ENCODE measurements around the gene MED13L. TPM values are rescaled to one million over a fixed set of nuclear protein-coding genes. Genes with fewer than 3 reads are reported as not detected.

Gene MED13L
- total RNA-seq, 6 experiments from 2014 or later, result 29.0 to 52.0 (median 38.1) TPM

GRCh38 chr12:116313194-116313927 is 35.9 kb upstream of the MED13L start:
- DNase-seq, result no peak
- no peak for ATAC-seq

DNA sequence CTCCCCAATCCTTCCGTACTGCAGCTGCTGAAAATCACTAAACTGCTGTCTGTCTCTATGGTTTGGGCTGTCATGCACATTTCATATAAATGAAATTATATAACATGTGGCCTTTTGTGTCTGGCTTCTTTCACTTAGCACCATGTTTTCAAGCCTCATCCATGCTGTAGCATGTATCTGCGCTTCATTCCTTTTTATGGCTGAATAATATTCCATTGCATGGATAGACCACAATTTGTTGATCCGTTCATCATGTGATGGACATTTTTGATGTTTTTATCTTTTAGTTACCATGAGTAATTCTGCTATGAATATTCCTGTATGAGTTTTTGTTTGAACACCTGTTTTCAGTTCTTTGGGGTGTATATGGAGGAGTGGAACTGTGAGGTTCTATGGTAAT is 32.6 kb upstream of the MED13L start:
- WGBS (ENCODE audit: insufficient coverage, low coverage, low lambda C conversion rate, missing lambda C conversion rate), result 71% methylated on average over 3 of the region's 3 CpGs
- Histone ChIP-seq H3K27ac (no peak overlapping the region), H3K9me3 (no peaks in the 10 kb centered on the region), H3K4me1 (peaks cover 0 to 17% (median 0%) of the 10 kb centered on the region in 4 donors), H3K4me3 (no peak overlapping the region), H3K36me3 (no peaks in the 10 kb centered on the region), H3K27me3 (no peaks in the 10 kb centered on the region)
- ATAC-seq, result no peak
- TF ChIP-seq POLR2A (IDR thresholded peaks at IDR 0.05) (no peak), CTCF (IDR thresholded peaks at IDR 0.05) (no peak)
- intact Hi-C loops (cut with DNase I), result no loop called here
- no peak for DNase-seq

More at GRCh38 chr12:116313194-116313927, 35.9 kb upstream of the MED13L start:
- intact Hi-C loops (cut with DNase I), result no loop called here
- H3K4me1 ChIP-seq, result peaks cover 0 to 16% (median 0%) of the 10 kb centered on the region in 4 donors
- no peaks in the 10 kb centered on the region for H3K9me3 ChIP-seq
- no peak overlapping the region for H3K4me3 ChIP-seq
- H3K36me3 ChIP-seq, result no peaks in the 10 kb centered on the region
- no peaks in the 10 kb centered on the region for H3K27me3 ChIP-seq
- WGBS (ENCODE audit: insufficient coverage, low coverage, low lambda C conversion rate, missing lambda C conversion rate), result 74% methylated on average over 19 of the region's 19 CpGs
- H3K27ac ChIP-seq, result no peak overlapping the region
- TF ChIP-seq CTCF (IDR thresholded peaks at IDR 0.05) (no peak), POLR2A (IDR thresholded peaks at IDR 0.05) (no peak)

DNA sequence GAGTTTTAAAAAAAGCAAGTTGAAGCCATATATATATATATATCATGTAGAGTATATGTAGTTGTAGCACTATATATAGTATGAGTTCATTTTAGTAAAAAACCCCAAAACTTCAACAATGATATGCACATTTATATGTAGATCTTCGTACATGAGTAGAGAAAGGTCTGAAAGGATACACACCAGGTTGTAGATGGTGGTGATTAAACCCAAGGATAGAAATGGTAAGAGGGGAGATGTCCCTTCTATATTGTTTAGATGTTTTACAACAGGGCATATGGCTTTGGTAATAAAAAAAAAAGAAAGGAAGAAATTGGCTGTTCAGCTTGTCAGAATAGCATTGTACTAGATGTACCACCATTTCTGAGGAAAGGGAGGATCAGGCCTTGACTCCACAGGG is 31.9 kb upstream of the MED13L start:
- Histone ChIP-seq H3K4me3 (no peak overlapping the region), H3K27me3 (no peaks in the 10 kb centered on the region), H3K9me3 (no peaks in the 10 kb centered on the region), H3K27ac (no peak overlapping the region), H3K4me1 (peaks cover 0 to 14% (median 0%) of the 10 kb centered on the region in 4 donors), H3K36me3 (no peaks in the 10 kb centered on the region)
- ATAC-seq (no peak), DNase-seq (no peak)
- WGBS (ENCODE audit: insufficient coverage, low coverage, low lambda C conversion rate, missing lambda C conversion rate), result 100% methylated on average over 1 of the region's 1 CpG
- TF ChIP-seq CTCF (IDR thresholded peaks at IDR 0.05), result no peak
- no peak for TF ChIP-seq POLR2A (IDR thresholded peaks at IDR 0.05)
- intact Hi-C loops (cut with DNase I), result no loop called here

- ATAC-seq (peak in 3 of 4 donors; percentile 31 to 36 (median 34)), DNase-seq (no peak)
- Histone ChIP-seq H3K9me3 (no peaks in the 10 kb centered on the region), H3K4me1 (peaks cover 0 to 17% (median 0%) of the 10 kb centered on the region in 4 donors), H3K36me3 (no peaks in the 10 kb centered on the region), H3K4me3 (no peak overlapping the region), H3K27ac (no peak overlapping the region), H3K27me3 (no peaks in the 10 kb centered on the region)
- WGBS (ENCODE audit: insufficient coverage, low coverage, low lambda C conversion rate, missing lambda C conversion rate), result 37% methylated on average over 7 of the region's 7 CpGs
- intact Hi-C loops (cut with DNase I), result no loop called here
- no peak for TF ChIP-seq POLR2A (IDR thresholded peaks at IDR 0.05)
- TF ChIP-seq CTCF (IDR thresholded peaks at IDR 0.05), result no peak
Measured at GRCh38 chr12:116308647-116309046, 31.2 kb upstream of the MED13L start.
